HK-2 (cell line): ENCODE results near the gene DAB2IP.
"Not testable (repeated sequence)": the region's sequence is repeated elsewhere in the genome, so short reads cannot be mapped to it uniquely, and the experiment has no call there.

Source experiments
- DNase-seq: peaks from one replicate; pipeline ENCODE4 v3.0.0-alpha.2; 2018; ENCODE audit not compliant: unreplicated experiment

The DAB2IP gene

DNA sequence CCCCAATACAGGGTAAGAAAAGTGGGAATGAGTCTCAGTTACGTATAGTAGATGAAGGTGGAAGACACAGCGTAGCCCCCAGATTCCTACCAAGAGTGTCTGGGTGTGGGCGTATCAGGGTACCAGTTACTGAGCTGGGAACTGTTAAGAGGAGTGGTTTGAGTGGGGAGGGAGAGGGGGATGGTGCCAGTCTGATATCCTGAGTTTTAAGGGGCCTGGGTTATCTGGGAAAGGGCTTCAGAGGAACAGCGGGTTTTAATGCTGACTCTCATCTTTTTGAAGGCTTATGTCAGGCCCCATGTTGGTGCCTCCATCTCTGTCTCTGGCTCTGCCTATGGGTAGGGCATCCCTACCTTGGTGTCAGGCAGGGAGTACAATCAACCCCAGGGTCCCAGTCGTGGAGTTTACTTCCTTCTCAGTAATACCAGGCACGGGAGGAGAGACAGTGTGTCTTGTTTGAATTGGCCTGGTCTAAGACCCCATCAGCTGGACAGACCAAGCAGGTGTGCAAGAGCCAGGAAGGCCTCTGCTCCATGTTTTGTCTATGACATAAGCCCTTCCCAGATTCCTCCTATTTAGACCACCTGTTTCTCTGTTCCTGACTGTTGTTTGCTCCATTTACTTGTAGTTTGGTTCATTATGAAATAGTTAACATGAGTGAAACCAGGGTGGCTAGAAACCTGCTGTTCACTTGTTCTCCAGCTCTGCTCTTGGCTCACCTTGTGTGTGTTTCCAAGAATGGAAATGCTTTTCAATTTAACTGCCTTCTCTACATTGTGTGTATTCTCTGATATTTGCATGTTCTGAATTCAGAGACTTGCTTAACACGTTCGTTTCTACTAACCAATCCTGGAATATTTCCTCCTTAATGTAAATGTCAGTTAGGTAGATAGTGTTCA, 125.6 kb downstream of the DAB2IP start:
- no peak for DNase-seq

DNA sequence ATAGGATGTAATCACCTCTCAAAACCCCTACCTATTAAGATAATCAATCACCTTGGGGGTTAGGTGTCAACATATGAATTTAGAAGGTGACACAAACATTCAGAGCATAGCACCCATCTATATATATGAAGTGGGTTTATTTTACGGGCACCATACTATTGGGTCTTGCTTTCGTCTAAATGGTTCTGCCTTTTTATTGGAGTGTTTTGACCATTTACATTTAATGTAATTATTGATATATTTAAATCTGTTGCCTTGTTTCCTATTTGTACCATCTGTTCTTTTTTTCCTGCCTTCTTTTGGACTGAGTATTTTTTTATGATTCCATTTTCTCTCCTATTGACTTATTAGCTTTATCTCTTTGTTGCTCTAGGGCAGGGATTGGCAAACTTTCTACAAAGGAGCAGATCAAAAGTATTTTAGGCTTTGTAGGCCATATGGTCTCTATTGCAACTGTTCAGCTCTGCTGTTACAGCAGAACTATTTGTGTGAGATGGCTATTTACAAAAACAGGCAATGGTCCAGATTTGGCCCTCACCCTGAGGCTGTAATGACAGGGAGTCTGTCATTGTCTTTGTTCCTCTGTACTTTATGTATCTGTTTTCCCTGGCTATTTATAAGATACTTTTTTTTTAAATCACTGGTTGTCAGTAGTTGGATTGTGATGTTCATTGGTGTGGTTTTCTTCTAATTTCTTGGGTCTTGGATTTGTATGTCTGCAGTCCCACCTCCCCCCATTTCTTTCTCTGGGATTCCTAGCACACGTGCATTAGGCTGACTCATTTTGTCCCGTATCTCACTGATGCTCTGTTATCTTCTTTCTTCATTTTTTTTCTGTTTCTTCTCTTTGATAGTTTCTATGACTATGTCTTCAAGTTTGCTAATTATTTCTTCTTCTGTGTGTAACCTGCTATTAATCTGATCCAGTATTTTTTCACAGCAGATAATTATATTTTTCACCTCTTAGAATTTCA, 127.1 kb downstream of the DAB2IP start:
- DNase-seq, result no peak

GRCh38 chr9:121779381-121780117, 128.1 kb downstream of the DAB2IP start:
- no peak for DNase-seq

GRCh38 chr9:121780177-121781040, 129.0 kb downstream of the DAB2IP start:
- DNase-seq, result no peak

DNA sequence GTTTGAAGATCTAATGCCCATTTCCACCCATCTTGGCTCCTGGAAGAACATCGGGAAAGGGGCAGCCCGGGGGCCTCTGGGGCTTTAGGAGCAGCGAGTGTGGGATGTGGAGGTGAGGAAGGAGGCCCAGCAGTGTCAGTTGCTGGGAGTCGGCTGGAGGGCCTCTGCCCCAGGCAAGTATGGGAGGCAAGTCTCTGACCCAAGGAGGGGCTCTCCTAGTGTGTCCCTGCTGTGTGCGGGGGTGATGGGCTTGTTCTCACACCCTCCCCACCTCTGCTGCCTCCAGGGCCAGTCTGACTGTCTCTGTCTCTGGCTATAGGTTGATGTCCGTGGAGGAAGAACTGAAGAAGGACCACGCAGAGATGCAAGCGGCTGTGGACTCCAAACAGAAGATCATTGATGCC, 129.7 kb downstream of the DAB2IP start:
- DNase-seq, result no peak

GRCh38 chr9:121781701-121782464, 130.4 kb downstream of the DAB2IP start:
- no peak for DNase-seq

- no peak for DNase-seq
Observed at GRCh38 chr9:121782514-121783110, 131.2 kb downstream of the DAB2IP start.

DNA sequence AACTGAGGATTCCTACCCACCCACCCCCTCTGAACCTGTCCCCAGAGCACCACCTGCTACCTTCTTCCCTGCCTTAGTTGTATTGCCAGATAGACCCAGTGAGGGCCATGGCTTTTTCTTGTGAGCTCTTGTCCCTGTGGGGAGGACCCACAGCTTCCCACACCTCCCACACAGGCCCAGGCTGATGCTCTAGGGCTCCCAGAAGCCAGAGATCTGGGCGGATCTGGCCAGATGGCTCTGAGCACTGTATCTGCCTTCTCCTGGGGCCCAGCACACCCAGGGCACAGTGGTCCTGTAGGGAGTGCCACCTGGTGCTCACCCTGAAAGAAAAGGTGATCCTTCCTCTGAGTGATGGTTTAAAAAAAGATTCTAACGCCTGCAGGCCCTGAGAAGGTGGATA, 131.7 kb downstream of the DAB2IP start:
- no peak for DNase-seq

DNA sequence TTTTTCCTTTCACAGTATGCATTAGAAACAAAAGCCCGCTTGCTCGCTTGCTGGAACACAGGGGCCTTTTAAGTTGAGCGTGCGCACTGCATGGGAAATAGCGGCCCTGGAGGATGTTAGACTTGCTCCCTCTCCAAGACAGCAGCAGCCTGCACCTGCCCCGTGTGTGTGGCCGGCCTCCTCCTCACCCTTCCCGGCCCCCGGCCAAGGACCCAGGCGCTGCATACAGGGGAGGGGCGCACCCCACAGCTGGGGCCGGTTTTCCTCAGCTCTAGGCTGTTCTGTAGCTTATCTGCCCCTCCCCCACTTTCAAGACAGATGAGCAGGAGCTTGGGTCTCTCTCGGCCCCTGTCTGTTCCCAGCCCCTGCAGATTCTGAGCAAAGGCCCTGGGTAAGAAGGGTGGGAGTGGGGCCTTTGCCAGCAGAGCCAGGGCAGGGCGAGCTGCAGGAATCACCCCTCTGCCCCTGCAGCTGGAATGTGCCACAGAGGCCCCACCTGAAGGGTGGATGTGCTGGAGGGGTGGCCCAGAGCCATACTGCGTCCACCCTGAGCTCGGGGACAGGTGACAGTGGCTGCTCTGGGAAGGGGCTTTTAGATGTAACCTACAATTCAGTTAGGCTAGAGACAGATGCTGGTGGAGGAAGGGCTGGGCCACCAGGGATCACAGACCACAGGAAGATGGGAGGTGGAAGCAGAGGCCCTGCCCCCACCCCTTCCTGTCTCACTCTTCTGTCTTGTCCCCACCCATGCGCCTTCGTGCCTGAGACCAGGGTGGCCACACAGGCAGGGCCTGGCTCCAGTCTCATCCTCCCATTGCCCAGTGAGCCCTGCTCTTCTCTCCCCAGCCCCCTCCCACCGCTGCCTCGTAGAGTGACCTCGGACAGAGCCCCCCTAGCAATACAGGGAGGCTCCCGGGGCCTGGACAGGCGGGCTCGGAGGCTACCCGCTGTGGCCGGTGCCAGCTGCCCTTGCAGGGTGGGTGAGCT, 132.4 kb downstream of the DAB2IP start:
- DNase-seq, result no peak

DNA sequence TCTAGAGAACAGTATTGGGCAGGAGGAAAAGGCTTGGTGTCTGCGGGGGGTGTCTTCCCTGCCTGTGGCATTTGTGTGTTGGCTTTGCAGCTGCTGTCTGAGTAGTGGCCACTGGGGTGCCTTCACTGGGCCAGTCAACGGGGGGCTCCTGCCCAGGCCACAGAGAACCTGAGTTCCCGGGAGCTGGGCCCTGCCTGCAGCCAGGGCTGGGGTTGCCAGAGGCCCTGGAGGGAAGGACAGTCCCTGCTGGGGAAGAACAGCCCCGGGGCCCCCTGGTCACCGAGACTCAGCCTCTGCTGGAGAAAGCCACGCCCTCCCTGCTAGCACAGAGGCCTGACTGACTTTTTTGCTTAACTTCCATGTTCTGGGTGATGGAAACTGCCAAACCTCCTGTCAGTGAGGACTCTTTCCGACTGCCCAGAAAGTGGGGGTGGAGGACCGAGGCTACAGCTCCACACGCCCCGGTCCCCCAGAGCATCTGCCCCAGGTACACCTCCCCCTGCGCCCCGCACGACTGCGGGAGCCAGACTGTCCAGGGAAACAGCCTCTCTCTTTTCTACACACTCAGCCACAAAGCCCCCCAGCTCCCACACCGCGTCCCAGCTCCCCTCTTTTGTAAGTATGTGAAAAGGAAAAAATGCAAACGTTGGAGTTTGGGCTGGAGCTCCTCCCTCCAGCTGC, 133.4 kb downstream of the DAB2IP start:
- no peak for DNase-seq

- no peak for DNase-seq
Observed at GRCh38 chr9:121785673-121786542, 134.5 kb downstream of the DAB2IP start.

GRCh38 chr9:121786543-121786948, 135.1 kb downstream of the DAB2IP start:
- no peak for DNase-seq

GRCh38 chr9:121786998-121787422, 135.6 kb downstream of the DAB2IP start:
- DNase-seq, result no peak

GRCh38 chr9:121788686-121789366, 137.4 kb downstream of the DAB2IP start:
- DNase-seq, result no peak

DNA sequence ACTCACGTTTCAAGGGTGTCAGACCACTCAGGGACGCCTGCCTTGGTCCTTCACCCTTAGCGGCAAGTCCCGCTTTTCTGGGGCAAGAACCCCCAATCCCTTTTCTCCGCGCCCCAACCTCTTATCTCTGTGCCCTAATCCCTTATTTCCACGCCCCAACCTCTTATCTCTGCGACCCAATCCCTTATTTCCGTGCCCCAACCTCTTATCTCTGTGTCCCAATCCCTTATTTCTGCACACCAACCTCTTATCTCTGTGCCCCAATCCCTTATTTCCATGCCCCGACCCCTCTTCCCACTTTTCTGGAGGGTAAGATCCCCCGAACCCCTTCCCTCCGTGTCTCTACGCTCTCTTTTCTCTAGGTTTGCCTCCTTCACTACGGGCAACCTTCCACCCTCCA, 139.4 kb downstream of the DAB2IP start:
- no peak for DNase-seq

DNA sequence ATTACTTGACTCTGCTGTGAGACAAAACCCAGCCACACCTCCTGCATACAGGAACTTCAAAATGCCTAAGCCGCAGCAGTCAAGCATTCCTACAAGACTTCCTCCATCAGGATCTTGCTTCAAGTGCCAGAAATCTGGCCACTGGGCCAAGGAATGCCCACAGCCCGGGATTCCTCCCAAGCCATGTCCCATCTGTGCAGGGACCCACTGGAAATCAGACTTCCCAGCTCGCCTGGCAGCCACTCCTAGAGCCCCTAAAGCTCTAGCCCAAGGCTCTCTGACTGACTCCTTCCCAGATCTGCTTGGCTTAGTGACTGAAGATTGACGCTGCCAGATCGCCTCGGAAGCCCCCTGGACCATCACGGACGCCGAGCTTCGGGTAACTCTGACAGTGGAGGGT, 141.0 kb downstream of the DAB2IP start:
- DNase-seq, result not testable (repeated sequence)
